AG04449 (cell line): ENCODE results near the gene THBS3.
A peak's percentile ranks its signal among the peaks of the same experiment; 100 is the strongest.

Experiments used
- CTCF ChIA-PET: fragments of 350-600 bp; formaldehyde crosslinking; extraction: SDS; loops from one replicate; lab custom pipeline; 2021; ENCODE audit warnings: antibody characterized with exemption; lab: Yijun Ruan, JAX
- POLR2A ChIA-PET: fragments of 400-600, 350-600 bp; formaldehyde crosslinking; extraction: SDS; loops from one replicate; lab custom pipeline; 2020; ENCODE audit warnings: antibody characterized with exemption, inconsistent platforms; lab: Yijun Ruan, JAX
- DNase-seq: peaks from one replicate; pipeline ENCODE4 v3.0.0-alpha.2; 2010; ENCODE audit warnings: low read depth, low spot score
- H3K4me3 ChIP-seq: 2 replicates; pipeline ENCODE4 v1.5.1; 2011; ENCODE audit warnings: low read depth, mild to moderate bottlenecking, control low read depth, low read length
- CTCF ChIP-seq: IDR thresholded peaks from one replicate; pipeline ENCODE4 v1.5.1; 2011; ENCODE audit warnings: mild to moderate bottlenecking, moderate library complexity, low read length, control low read depth, inconsistent platforms; ENCODE audit not compliant: insufficient read depth; ENCODE audit errors: missing control alignments

The THBS3 gene

GRCh38 chr1:155208541-155209311 is 1.0 kb upstream of the THBS3 start, which contains the start of gene MTX1:
Gene MTX1, plus strand, starts transcription at chr1:155208695. Its CDS starts 110 bp downstream, at chr1:155208805.
- H3K4me3 ChIP-seq = peak within 1 kb of the TSS; percentile 89
- no peak for DNase-seq
- POLR2A ChIA-PET = interaction anchor here (0.6 to 4.3 kb wide), 7 partner anchors 10 to 53 kb away, joined by 3 to 45 read pairs (median 4); partner anchors contain the start of gene SCAMP3
- no peak for TF ChIP-seq CTCF
- CTCF ChIA-PET = interaction anchor here (0.6 to 9.4 kb wide), 10 partner anchors 13 to 117 kb away, joined by 3 to 144 read pairs (median 16); partner anchors contain the start of genes KRTCAP2 and TRIM46

GRCh38 chr1:155206891-155207805 is 549 bp downstream of the THBS3 start:
- DNase-seq = no peak
- ChIA-PET CTCF (interaction anchor here (0.6 to 9.4 kb wide), 27 partner anchors 9 to 441 kb away, joined by 3 to 144 read pairs (median 6); partner anchors contain the start of genes ENTREP3, FDPS, KRTCAP2 and TRIM46), POLR2A (interaction anchor here (0.6 to 4.3 kb wide), 8 partner anchors 11 to 176 kb away, joined by 3 to 45 read pairs (median 4); partner anchors contain the start of gene ENTREP3)
- peak overlapping the region; percentile 89 for H3K4me3 ChIP-seq
- peak; percentile 90 for TF ChIP-seq CTCF

- H3K4me3 ChIP-seq = no peak overlapping the region
- CTCF ChIA-PET = interaction anchor here (1.1 to 9.4 kb wide), 11 partner anchors 11 to 442 kb away, joined by 3 to 144 read pairs (median 8); partner anchors contain the start of gene FDPS
- POLR2A ChIA-PET = interaction anchor here (4.3 kb wide), 1 partner anchor 11 kb away, joined by 45 read pairs; no protein-coding TSS in a partner anchor
- DNase-seq = no peak
- TF ChIP-seq CTCF = no peak
Observed at GRCh38 chr1:155205969-155206593, 1.6 kb downstream of the THBS3 start.

- no peak for DNase-seq
- CTCF ChIA-PET = interaction anchor here (1.6 to 9.4 kb wide), 5 partner anchors 10 to 46 kb away, joined by 7 to 144 read pairs (median 28); a partner anchor contains a TSS
- no peak for TF ChIP-seq CTCF
- H3K4me3 ChIP-seq = no peak overlapping the region
- POLR2A ChIA-PET = no interaction called here
Observed at GRCh38 chr1:155205035-155205434, 2.7 kb downstream of the THBS3 start.

- no peak for DNase-seq
- no peak for TF ChIP-seq CTCF
- ChIA-PET POLR2A (interaction anchor here (0.9 kb wide), 1 partner anchor 59 kb away, joined by 3 read pairs; the partner anchor contains the start of gene SCAMP3), CTCF (interaction anchor here (1.2 to 9.4 kb wide), 6 partner anchors 7 to 49 kb away, joined by 4 to 144 read pairs (median 11); no protein-coding TSS in a partner anchor)
- H3K4me3 ChIP-seq = no peak overlapping the region
Observed at GRCh38 chr1:155202731-155203515, 4.8 kb downstream of the THBS3 start.
